SK-N-SH treated with all-trans-retinoic acid at 6 μM for 48 hours (cell line): ENCODE measurements around the gene SNTA1.

Source experiments
- ATAC-seq: fragments of 200-7000 bp; cut with Tn5 transposase; 3 replicates; pipeline ENCODE4 v1.9.1; 2020; ENCODE audit warnings: mild to moderate bottlenecking, moderate library complexity
- ARNTL ChIP-seq: fragments of 450-650 bp; formaldehyde crosslinking; IDR thresholded peaks from 2 replicates; pipeline ENCODE4 v1.5.0; 2020; ENCODE audit warnings: low read depth, mild to moderate bottlenecking, moderate library complexity, borderline replicate concordance
- BACH2 ChIP-seq: fragments of 250-450 bp; sonication (Bioruptor Pico); IDR thresholded peaks from 2 replicates; pipeline ENCODE4 v1.9.0; 2021; ENCODE audit warnings: mild to moderate bottlenecking, borderline replicate concordance
- CREB5 ChIP-seq: fragments of 250-450 bp; sonication (Bioruptor Pico); IDR thresholded peaks from 2 replicates; pipeline ENCODE4 v1.5.1; 2020; ENCODE audit warnings: low read depth, mild to moderate bottlenecking, moderate library complexity
- CSDC2 ChIP-seq: fragments of 250-450 bp; sonication (Bioruptor Pico); IDR thresholded peaks from 2 replicates; pipeline ENCODE4 v1.5.0; 2020; ENCODE audit warnings: mild to moderate bottlenecking, moderate library complexity
- CSRNP3 ChIP-seq: fragments of 250-450 bp; sonication (Bioruptor Pico); IDR thresholded peaks from 2 replicates; pipeline ENCODE4 v1.5.1; 2021; ENCODE audit warnings: mild to moderate bottlenecking, moderate library complexity
- GLIS3 ChIP-seq: fragments of 250-450 bp; sonication (Bioruptor Pico); IDR thresholded peaks from 2 replicates; pipeline ENCODE4 v1.5.0; 2020; ENCODE audit warnings: mild to moderate bottlenecking, moderate library complexity
- ISL1 ChIP-seq: fragments of 250-450 bp; sonication (Bioruptor Pico); IDR thresholded peaks from 2 replicates; pipeline ENCODE4 v2.1.2; 2022; ENCODE audit warnings: mild to moderate bottlenecking, moderate library complexity
- OSR1 ChIP-seq: fragments of 250-450 bp; sonication (Bioruptor Pico); IDR thresholded peaks from 2 replicates; pipeline ENCODE4 v1.8.0; 2022; ENCODE audit warnings: moderate library complexity, mild to moderate bottlenecking, inconsistent platforms
- PATZ1 ChIP-seq: fragments of 250-450 bp; sonication (Bioruptor Pico); IDR thresholded peaks from 2 replicates; pipeline ENCODE4 v1.8.0; 2020; ENCODE audit warnings: mild to moderate bottlenecking, moderate library complexity, borderline replicate concordance
- POU6F1 ChIP-seq: fragments of 250-450 bp; sonication (Bioruptor Pico); IDR thresholded peaks from 2 replicates; pipeline ENCODE4 v1.8.0; 2021; ENCODE audit warnings: low read depth, mild to moderate bottlenecking, moderate library complexity, borderline replicate concordance
- PPARA ChIP-seq: fragments of 250-450 bp; sonication (Bioruptor Pico); IDR thresholded peaks from 2 replicates; pipeline ENCODE4 v1.5.0; 2020; ENCODE audit warnings: mild to moderate bottlenecking, borderline replicate concordance
- RARB ChIP-seq: fragments of 250-450 bp; sonication (Bioruptor Pico); IDR thresholded peaks from 2 replicates; pipeline ENCODE4 v1.8.0; 2021; ENCODE audit warnings: mild to moderate bottlenecking, moderate library complexity
- TCF4 ChIP-seq: fragments of 250-450 bp; sonication (Bioruptor Pico); IDR thresholded peaks from 2 replicates; pipeline ENCODE4 v1.8.0; 2021; ENCODE audit warnings: mild to moderate bottlenecking, moderate library complexity, borderline replicate concordance
- TOX ChIP-seq: fragments of 250-450 bp; sonication (Bioruptor Pico); IDR thresholded peaks from 2 replicates; pipeline ENCODE4 v1.8.0; 2021; ENCODE audit warnings: mild to moderate bottlenecking, moderate library complexity, borderline replicate concordance
- TSHZ2 ChIP-seq: fragments of 250-450 bp; sonication (Bioruptor Pico); IDR thresholded peaks from 2 replicates; pipeline ENCODE4 v1.5.0; 2020; ENCODE audit warnings: mild to moderate bottlenecking, moderate library complexity
- ZC3H10 ChIP-seq: fragments of 250-450 bp; sonication (Bioruptor Pico); IDR thresholded peaks from 2 replicates; pipeline ENCODE4 v1.5.1; 2021; ENCODE audit warnings: mild to moderate bottlenecking, moderate library complexity
- ZFP3 ChIP-seq: fragments of 250-450 bp; sonication (Bioruptor Pico); IDR thresholded peaks from 2 replicates; pipeline ENCODE4 v1.5.0; 2020; ENCODE audit warnings: mild to moderate bottlenecking, moderate library complexity
- ZFP30 ChIP-seq: fragments of 450-650 bp; formaldehyde crosslinking; IDR thresholded peaks from 2 replicates; pipeline ENCODE4 v1.5.0; 2022; ENCODE audit warnings: mild to moderate bottlenecking, moderate library complexity
- ZNF565 ChIP-seq: fragments of 450-650 bp; formaldehyde crosslinking; conservative IDR thresholded peaks from 2 replicates; pipeline ENCODE4 v1.5.0; 2020; ENCODE audit warnings: low read depth, mild to moderate bottlenecking, moderate library complexity
- ZNF70 ChIP-seq: fragments of 450-650 bp; formaldehyde crosslinking; IDR thresholded peaks from 2 replicates; pipeline ENCODE4 v1.5.0; 2020; ENCODE audit warnings: mild to moderate bottlenecking, moderate library complexity

The SNTA1 gene

GRCh38 chr20:33387177-33387576 lies 56.4 kb downstream of the SNTA1 start:
- ATAC-seq: peak; percentile 78
- TF ChIP-seq CSDC2: no peak

- TF ChIP-seq GLIS3 (no peak), CSDC2 (no peak), ZFP3 (CRISPR knock-in tag) (no peak), BACH2 (no peak), PATZ1 (CRISPR knock-in tag) (no peak), ZFP30 (no peak), POU6F1 (no peak), ISL1 (no peak)
- no peak for ATAC-seq
These were observed 56.9 kb downstream of the SNTA1 start for GRCh38 chr20:33386673-33387072.

GRCh38 chr20:33377366-33377765 lies 66.2 kb downstream of the SNTA1 start:
- no peak for ATAC-seq
- TF ChIP-seq ZFP3 (CRISPR knock-in tag): no peak
- TF ChIP-seq ZNF70: no peak
- TF ChIP-seq POU6F1: no peak
- no peak for TF ChIP-seq PATZ1 (CRISPR knock-in tag)
- TF ChIP-seq CSRNP3 (CRISPR knock-in tag): no peak
- TF ChIP-seq CSDC2: no peak
- TF ChIP-seq OSR1 (CRISPR knock-in tag): no peak
- no peak for TF ChIP-seq BACH2
- TF ChIP-seq ARNTL (CRISPR knock-in tag): no peak
- no peak for TF ChIP-seq ZNF565 (CRISPR knock-in tag)
- no peak for TF ChIP-seq GLIS3
- no peak for TF ChIP-seq CREB5 (CRISPR knock-in tag)
- no peak for TF ChIP-seq ZC3H10 (CRISPR knock-in tag)
- TF ChIP-seq RARB (CRISPR knock-in tag): no peak
- TF ChIP-seq TOX (CRISPR knock-in tag): no peak
- TF ChIP-seq TSHZ2 (CRISPR knock-in tag): no peak
- TF ChIP-seq ZFP30: no peak
- no peak for TF ChIP-seq PPARA
- TF ChIP-seq TCF4 (CRISPR knock-in tag): no peak
- TF ChIP-seq, all 23 proteins: peak for 0
